T-helper 1 cell treated with Interleukin-12 subunit alpha and Interleukin-12 subunit beta and Interleukin-4 antibody, amounts not matched to agents 30 ng/mL and 1 ng/mL, for 36 hours (primary cell): ENCODE data around the gene ANKRD53. TPM values are rescaled to one million over a fixed set of nuclear protein-coding genes. Genes with fewer than 3 reads are reported as not detected.

ENCODE experiments used
- intact Hi-C: fragments of 100-400 bp; cut with micrococcal nuclease; formaldehyde crosslinking; loops from one replicate; pipeline ENCODE4 v1.15.1; 2024
- total RNA-seq: library from RNA; stranded (reverse); gene quantifications from 2 replicates; pipeline ENCODE4 v1.2.3, GENCODE V29; 2022

The ANKRD53 gene
- total RNA-seq, result not detected in 2 replicates

GRCh38 chr2:70978341-70979179, at the start of gene ANKRD53:
ANKRD53 (plus strand) TSS chr2:70978630; CDS start chr2:70978646, 16 bp downstream.
- intact Hi-C loops, result loop anchor here (5.0 to 10.0 kb wide), 2 partner anchors 154 to 684 kb away; partner anchors contain the start of genes MCEE, MPHOSPH10 and SNRPG

- intact Hi-C loops, result no loop called here
Measured at GRCh38 chr2:70930371-70931329, 47.8 kb upstream of the ANKRD53 start.

- intact Hi-C loops, result no loop called here
Measured at GRCh38 chr2:70931376-70932000, 46.9 kb upstream of the ANKRD53 start.

- intact Hi-C loops, result no loop called here
Measured at GRCh38 chr2:70932631-70933230, 45.7 kb upstream of the ANKRD53 start.

- intact Hi-C loops, result no loop called here
Measured at GRCh38 chr2:70934981-70935380, 43.4 kb upstream of the ANKRD53 start.

GRCh38 chr2:70935468-70936164, 42.8 kb upstream of the ANKRD53 start, which contains the start of gene ATP6V1B1:
ATP6V1B1 (plus strand) TSS chr2:70935900; CDS start chr2:70935955, 55 bp downstream.
- intact Hi-C loops, result no loop called here

GRCh38 chr2:70936165-70936978, 42.1 kb upstream of the ANKRD53 start:
- intact Hi-C loops, result no loop called here

- intact Hi-C loops, result no loop called here
Measured at GRCh38 chr2:70936979-70937811, 41.2 kb upstream of the ANKRD53 start.

GRCh38 chr2:70937866-70938585, 40.4 kb upstream of the ANKRD53 start:
- intact Hi-C loops, result no loop called here

GRCh38 chr2:70938586-70938950, 39.9 kb upstream of the ANKRD53 start:
- intact Hi-C loops, result no loop called here

GRCh38 chr2:70939001-70939838, 39.2 kb upstream of the ANKRD53 start:
- intact Hi-C loops, result no loop called here

GRCh38 chr2:70939839-70940580, 38.4 kb upstream of the ANKRD53 start:
- intact Hi-C loops, result no loop called here

GRCh38 chr2:70941186-70941585, 37.2 kb upstream of the ANKRD53 start:
- intact Hi-C loops, result no loop called here

- intact Hi-C loops, result no loop called here
Measured at GRCh38 chr2:70941701-70942100, 36.7 kb upstream of the ANKRD53 start.

GRCh38 chr2:70942396-70943204, 35.8 kb upstream of the ANKRD53 start:
- intact Hi-C loops, result no loop called here
